SU-DHL-6 (cell line): ENCODE measurements around the gene NAMPT.

Experiments used
- CTCF ChIP-seq: fragments of 200-600 bp; sonication (generic); IDR thresholded peaks from one replicate; pipeline ENCODE4 v1.5.1; 2017; ENCODE audit warnings: antibody characterized with exemption, mild to moderate bottlenecking, low read length, moderate library complexity; ENCODE audit not compliant: insufficient read depth, poor library complexity, severe bottlenecking
- EZH2phosphoT487 ChIP-seq: fragments of 200-600 bp; sonication (generic), shearing (Covaris generic); conservative IDR thresholded peaks from 2 replicates; pipeline ENCODE4 v1.6.1; 2018; ENCODE audit warnings: mild to moderate bottlenecking, antibody characterized with exemption, low read length, moderate library complexity, mixed read lengths

DNA sequence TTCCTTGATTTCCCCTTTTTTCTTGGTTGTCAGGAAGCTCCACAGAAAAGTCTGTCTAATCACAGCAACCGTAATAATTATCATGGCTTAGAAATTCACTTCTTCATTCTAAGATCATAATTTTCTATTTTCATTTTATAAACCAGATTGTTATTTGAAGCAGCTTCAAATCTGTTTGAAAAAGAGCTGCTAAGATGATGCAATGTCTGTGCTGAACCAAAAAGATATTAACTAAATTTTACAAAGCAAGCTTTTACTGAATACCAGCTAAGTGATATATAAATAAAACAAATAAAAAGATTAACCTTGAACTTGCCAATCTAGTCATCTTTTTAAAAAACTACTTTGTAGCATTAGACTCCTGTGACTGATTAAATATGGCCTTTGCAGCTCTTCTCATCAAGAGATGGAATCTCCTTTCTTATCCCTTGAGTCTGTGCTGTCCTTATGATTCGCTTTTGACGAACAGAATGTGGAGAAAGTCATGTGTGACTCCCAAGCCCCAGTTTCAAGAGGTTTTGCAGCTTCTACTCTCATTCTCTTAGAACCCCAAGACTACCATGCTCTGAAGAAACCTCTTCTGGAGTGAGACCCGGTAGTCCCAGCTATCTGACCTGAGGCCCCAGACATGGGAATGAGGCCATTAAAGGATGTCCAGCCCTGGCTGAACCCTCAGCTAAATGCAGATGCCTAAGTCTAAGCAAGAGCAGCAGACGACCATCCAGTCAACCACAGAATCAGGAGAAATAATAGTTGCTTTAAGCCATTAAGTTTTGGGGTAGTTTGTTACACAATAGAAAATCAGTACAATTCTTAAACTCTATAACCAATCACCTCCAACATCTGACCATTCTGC lies 14.4 kb downstream of the NAMPT start:
- TF ChIP-seq CTCF (no peak), EZH2phosphoT487 (no peak)
